Fibroblast of lung (primary cell): Measurements from ENCODE around the gene GAS2L1. TPM values are rescaled to one million over a fixed set of nuclear protein-coding genes. Genes with fewer than 3 reads are reported as not detected.
A peak's percentile ranks its signal among the peaks of the same experiment; 100 is the strongest.

ENCODE experiments used
- DNase-seq, 2 donors: peaks; one replicate each; pipeline versions ENCODE4 v3.0.0 to v3.0.0-alpha.2; 2010; ENCODE audit warnings: low read depth in 2 of 2
- H2AFZ ChIP-seq: 2 replicates; pipeline ENCODE4 v1.5.1; 2012; ENCODE audit warnings: low read length, control low read depth, inconsistent platforms
- H3K27ac ChIP-seq: 2 replicates; pipeline ENCODE4 v1.5.1; 2011; ENCODE audit warnings: low read length, control low read depth; ENCODE audit not compliant: insufficient read depth
- H3K27me3 ChIP-seq: 2 replicates; pipeline ENCODE4 v1.5.1; 2011; ENCODE audit warnings: mild to moderate bottlenecking, low read length; ENCODE audit not compliant: control insufficient read depth, insufficient read depth
- H3K36me3 ChIP-seq: 2 replicates; pipeline ENCODE4 v1.5.1; 2011; ENCODE audit warnings: low read length; ENCODE audit not compliant: control insufficient read depth, insufficient read depth
- H3K4me1 ChIP-seq: 2 replicates; pipeline ENCODE4 v1.5.1; 2011; ENCODE audit warnings: low read length; ENCODE audit not compliant: control insufficient read depth, insufficient read depth; ENCODE audit errors: extremely low read depth
- H3K4me2 ChIP-seq: 2 replicates; pipeline ENCODE4 v1.5.1; 2011; ENCODE audit warnings: low read length, control low read depth; ENCODE audit not compliant: insufficient read depth; ENCODE audit errors: extremely low read depth
- H3K4me3 ChIP-seq, 4 experiments: fragments of 200-600 bp in 1 of 4; sonication (generic) in 1 of 4; replicated peaks in 1 of 4; 2 replicates each; pipeline ENCODE4 v1.5.1; 2011 to 2016; ENCODE audit warnings: low read length in 4 of 4, low read depth in 3 of 4, mild to moderate bottlenecking in 3 of 4, control low read depth in 2 of 4, inconsistent platforms in 1 of 4, mixed read lengths in 1 of 4; ENCODE audit not compliant: insufficient read depth in 1 of 4; ENCODE audit errors: control extremely low read depth in 1 of 4
- H3K79me2 ChIP-seq: 2 replicates; pipeline ENCODE4 v1.5.1; 2012; ENCODE audit warnings: mild to moderate bottlenecking, low read length, inconsistent platforms; ENCODE audit not compliant: control insufficient read depth, insufficient read depth
- H3K9ac ChIP-seq: 2 replicates; pipeline ENCODE4 v1.5.1; 2011; ENCODE audit warnings: mild to moderate bottlenecking, low read length, control low read depth; ENCODE audit not compliant: insufficient read depth
- H3K9me3 ChIP-seq: 2 replicates; pipeline ENCODE4 v1.5.1; 2012; ENCODE audit warnings: low read depth, low read length; ENCODE audit not compliant: control insufficient read depth, insufficient read depth
- H4K20me1 ChIP-seq: 2 replicates; pipeline ENCODE4 v1.5.1; 2011; ENCODE audit warnings: low read length; ENCODE audit not compliant: control insufficient read depth, insufficient read depth; ENCODE audit errors: extremely low read depth
- EZH2 ChIP-seq: IDR thresholded peaks from 2 replicates; pipeline ENCODE4 v1.5.1; 2012; ENCODE audit warnings: low read length, control low read depth, mild to moderate bottlenecking; ENCODE audit errors: missing control alignments
- polyA plus RNA-seq, 2 donors: library from polyadenylated mRNA; depleted of rRNA in 1 of 2; stranded (reverse) in 1 of 2; unstranded in 1 of 2; fragments of >200 nt; gene quantifications; 2 replicates each; pipeline ENCODE4 v1.2.1, GENCODE V29; 2011 to 2012; ENCODE audit warnings: missing spikeins in 1 of 2
- total RNA-seq: library from RNA; depleted of rRNA; stranded (reverse); fragments of >200 nt; gene quantifications from 2 replicates; pipeline ENCODE4 v1.2.1, GENCODE V29; 2014
- TF ChIP-seq, protein P1 (sequence below), 2 donors: IDR thresholded peaks in 1 of 2; conservative IDR thresholded peaks in 1 of 2; 1 replicate in 1 of 2; 2 replicates in 1 of 2; pipeline ENCODE4 v1.5.1; 2011 to 2012; ENCODE audit warnings: low read length in 2 of 2, control low read depth in 1 of 2, inconsistent platforms in 1 of 2, low read depth in 1 of 2, mild to moderate bottlenecking in 1 of 2

Gene GAS2L1
- total and polyA plus RNA-seq, 2 donors (not counting 1 experiment from before 2014, with no cell fraction given) = 5.4 to 8.9 TPM

GRCh38 chr22:29302402-29302680 lies 4.1 kb upstream of the GAS2L1 start:
- H3K9ac ChIP-seq = no peak overlapping the region
- H3K27me3 ChIP-seq = no peaks in the 10 kb centered on the region
- no peak for DNase-seq
- no peak for TF ChIP-seq EZH2
- TF ChIP-seq, protein P1, sequence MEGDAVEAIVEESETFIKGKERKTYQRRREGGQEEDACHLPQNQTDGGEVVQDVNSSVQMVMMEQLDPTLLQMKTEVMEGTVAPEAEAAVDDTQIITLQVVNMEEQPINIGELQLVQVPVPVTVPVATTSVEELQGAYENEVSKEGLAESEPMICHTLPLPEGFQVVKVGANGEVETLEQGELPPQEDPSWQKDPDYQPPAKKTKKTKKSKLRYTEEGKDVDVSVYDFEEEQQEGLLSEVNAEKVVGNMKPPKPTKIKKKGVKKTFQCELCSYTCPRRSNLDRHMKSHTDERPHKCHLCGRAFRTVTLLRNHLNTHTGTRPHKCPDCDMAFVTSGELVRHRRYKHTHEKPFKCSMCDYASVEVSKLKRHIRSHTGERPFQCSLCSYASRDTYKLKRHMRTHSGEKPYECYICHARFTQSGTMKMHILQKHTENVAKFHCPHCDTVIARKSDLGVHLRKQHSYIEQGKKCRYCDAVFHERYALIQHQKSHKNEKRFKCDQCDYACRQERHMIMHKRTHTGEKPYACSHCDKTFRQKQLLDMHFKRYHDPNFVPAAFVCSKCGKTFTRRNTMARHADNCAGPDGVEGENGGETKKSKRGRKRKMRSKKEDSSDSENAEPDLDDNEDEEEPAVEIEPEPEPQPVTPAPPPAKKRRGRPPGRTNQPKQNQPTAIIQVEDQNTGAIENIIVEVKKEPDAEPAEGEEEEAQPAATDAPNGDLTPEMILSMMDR (conservative IDR thresholded peaks at IDR 0.05 in 1 of 2, IDR thresholded peaks at IDR 0.05 in 1 of 2; ENCODE audit: low read depth in 1 of 2, low read length in 2 of 2) = no peak
- H3K4me3 ChIP-seq = no peak overlapping the region
- H4K20me1 ChIP-seq = no peaks in the 10 kb centered on the region
- no peaks in the 10 kb centered on the region for H3K9me3 ChIP-seq
- H3K4me2 ChIP-seq = no peak overlapping the region
- no peak overlapping the region for H3K27ac ChIP-seq
- no peaks in the 10 kb centered on the region for H3K79me2 ChIP-seq
- H3K4me1 ChIP-seq = no peaks in the 10 kb centered on the region
- peaks cover 11% of the 10 kb centered on the region for H3K36me3 ChIP-seq
- no peak overlapping the region for H2AFZ ChIP-seq

DNA sequence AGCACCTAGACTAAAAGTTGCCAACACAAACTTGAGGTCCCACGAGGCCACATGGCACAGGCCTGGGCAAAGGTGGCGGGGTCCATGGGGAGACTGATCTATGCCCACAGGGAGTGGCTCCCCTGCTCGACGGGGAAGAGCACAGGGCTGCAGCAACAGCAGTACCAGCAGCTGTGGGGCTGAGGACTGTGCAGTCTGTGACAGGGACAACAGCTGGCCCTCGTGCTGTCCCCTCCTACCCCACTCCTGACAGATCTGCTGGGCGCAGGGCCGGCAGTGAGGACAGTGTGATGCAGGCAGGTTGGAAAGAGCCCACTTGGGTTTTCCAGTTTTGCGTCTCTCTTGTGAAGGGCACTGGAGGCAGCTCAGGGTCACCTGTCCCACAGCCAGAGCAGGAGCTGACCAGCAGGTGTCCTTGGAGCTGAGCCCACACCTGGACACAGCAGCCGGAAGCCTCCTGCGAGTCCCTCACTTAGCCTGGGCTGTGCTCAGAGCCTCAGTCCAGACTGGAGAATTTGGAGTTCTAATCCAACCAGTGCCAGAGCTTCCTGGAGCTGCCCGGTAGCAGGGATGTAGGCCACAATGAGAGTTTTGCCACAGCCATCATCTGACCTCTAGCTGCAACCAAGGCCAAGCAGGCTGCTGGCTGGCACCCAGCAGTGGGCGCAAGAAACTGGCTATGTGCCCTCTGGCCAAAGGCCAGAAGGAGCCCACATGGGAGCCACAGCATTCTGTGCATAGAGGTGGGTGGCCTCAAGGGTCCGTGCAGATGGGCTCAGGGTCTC lies 3.6 kb upstream of the GAS2L1 start:
- peaks cover 9% of the 10 kb centered on the region for H3K36me3 ChIP-seq
- peaks cover 5% of the 10 kb centered on the region for H3K79me2 ChIP-seq
- no peak for DNase-seq
- H3K4me2 ChIP-seq = no peak overlapping the region
- H3K9ac ChIP-seq = no peak overlapping the region
- H3K27ac ChIP-seq = no peak overlapping the region
- no peaks in the 10 kb centered on the region for H3K9me3 ChIP-seq
- H3K4me1 ChIP-seq = no peaks in the 10 kb centered on the region
- H3K4me3 ChIP-seq = no peak overlapping the region
- H2AFZ ChIP-seq = no peak overlapping the region
- no peak for TF ChIP-seq EZH2
- TF ChIP-seq, protein P1 (conservative IDR thresholded peaks at IDR 0.05 in 1 of 2, IDR thresholded peaks at IDR 0.05 in 1 of 2; ENCODE audit: low read depth in 1 of 2, low read length in 2 of 2) = no peak
- H3K27me3 ChIP-seq = no peaks in the 10 kb centered on the region
- H4K20me1 ChIP-seq = no peaks in the 10 kb centered on the region

DNA sequence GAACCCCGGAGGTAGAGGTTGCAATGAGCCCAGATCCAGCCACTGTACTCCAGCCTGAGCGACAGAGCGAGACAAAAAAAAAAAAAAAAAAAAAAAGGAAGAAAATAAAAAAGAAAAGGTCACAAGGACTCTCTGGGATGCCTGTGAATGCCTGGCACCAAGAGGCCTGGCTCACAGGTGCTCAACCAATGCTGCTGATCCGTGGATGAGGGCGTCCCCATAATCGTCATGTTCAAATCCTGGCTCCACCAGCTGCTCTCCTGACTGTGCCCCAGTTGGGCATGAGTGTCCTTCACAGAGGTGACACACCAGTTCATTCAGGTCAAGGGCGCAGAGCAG lies 645 bp upstream of the GAS2L1 start:
- Histone ChIP-seq H3K9me3 (no peaks in the 10 kb centered on the region), H3K4me1 (peaks cover 14% of the 10 kb centered on the region), H3K4me3 (peak overlapping the region in 1 of 4 experiments; percentile 89), H3K27ac (no peak overlapping the region), H3K27me3 (no peaks in the 10 kb centered on the region), H3K79me2 (peaks cover 14% of the 10 kb centered on the region), H3K36me3 (peaks cover 2% of the 10 kb centered on the region), H3K4me2 (no peak overlapping the region), H3K9ac (no peak overlapping the region), H4K20me1 (no peaks in the 10 kb centered on the region), H2AFZ (peak overlapping the region; percentile 20)
- no peak for DNase-seq
- TF ChIP-seq EZH2 = no peak
- TF ChIP-seq, protein P1 (conservative IDR thresholded peaks at IDR 0.05 in 1 of 2, IDR thresholded peaks at IDR 0.05 in 1 of 2; ENCODE audit: low read depth in 1 of 2, low read length in 2 of 2) = no peak
